Neural cell (in vitro differentiated cells): Measurements from ENCODE around the gene ECM2. TPM values are rescaled to one million over a fixed set of nuclear protein-coding genes. Genes with fewer than 3 reads are reported as not detected.

Experiments
- H2AFZ ChIP-seq: fragments of 200-600, 300-800 bp; sonication (generic), shearing (Covaris generic); 2 replicates; pipeline ENCODE4 v1.6.0; 2014; ENCODE audit warnings: low read depth, mild to moderate bottlenecking, antibody characterized with exemption, low read length, moderate library complexity
- H3F3A ChIP-seq: fragments of 200-600 bp; shearing (Covaris generic); 2 replicates; pipeline ENCODE4 v1.6.1; 2016; ENCODE audit warnings: mild to moderate bottlenecking, moderate library complexity, mixed read lengths, antibody characterized with exemption, low read length; ENCODE audit not compliant: insufficient read depth, poor library complexity, severe bottlenecking
- H3K27ac ChIP-seq: fragments of 200-600, 300-800 bp; sonication (generic), shearing (Covaris generic); 2 replicates; pipeline ENCODE4 v1.5.1; 2014; ENCODE audit warnings: mild to moderate bottlenecking, low read length, moderate library complexity
- H3K27me3 ChIP-seq: fragments of 300-800, 200-600 bp; sonication (generic), shearing (Covaris generic); 2 replicates; pipeline ENCODE4 v1.6.0; 2014; ENCODE audit warnings: mild to moderate bottlenecking, low read depth, low read length, moderate library complexity; ENCODE audit not compliant: insufficient read depth
- H3K36me3 ChIP-seq: fragments of 300-800, 200-600 bp; sonication (generic), shearing (Covaris generic); 2 replicates; pipeline ENCODE4 v1.5.1; 2014; ENCODE audit warnings: mild to moderate bottlenecking, antibody characterized with exemption, low read length, moderate library complexity; ENCODE audit not compliant: insufficient read depth
- H3K4me2 ChIP-seq: fragments of 300-800, 200-600 bp; sonication (generic), shearing (Covaris generic); 2 replicates; pipeline ENCODE4 v1.6.0; 2014; ENCODE audit warnings: mild to moderate bottlenecking, low read length
- H3K4me3 ChIP-seq: fragments of 300-800, 200-600 bp; sonication (generic), shearing (Covaris generic); 2 replicates; pipeline ENCODE4 v1.5.1; 2014; ENCODE audit warnings: mild to moderate bottlenecking, low read length, moderate library complexity
- H3K79me2 ChIP-seq: fragments of 200-600 bp; shearing (Covaris generic); replicated peaks from 2 replicates; pipeline ENCODE4 v1.6.0; 2014; ENCODE audit warnings: mild to moderate bottlenecking, low read length, moderate library complexity; ENCODE audit not compliant: insufficient read depth
- H3K9ac ChIP-seq: fragments of 300-800, 200-600 bp; sonication (generic), shearing (Covaris generic); 2 replicates; pipeline ENCODE4 v1.6.1; 2016; ENCODE audit warnings: mild to moderate bottlenecking, low read length, mixed read lengths
- H3K9me2 ChIP-seq: fragments of 200-600 bp; shearing (Covaris generic); 2 replicates; pipeline ENCODE4 v1.6.1; 2016; ENCODE audit warnings: mild to moderate bottlenecking, low read length, mixed read lengths; ENCODE audit not compliant: insufficient read depth
- H3K9me3 ChIP-seq: fragments of 200-600, 300-800 bp; sonication (generic), shearing (Covaris generic); 2 replicates; pipeline ENCODE4 v1.6.1; 2016; ENCODE audit warnings: mild to moderate bottlenecking, mixed run types, low read length, moderate library complexity, mixed read lengths
- H4K20me1 ChIP-seq: fragments of 200-600 bp; shearing (Covaris generic); 2 replicates; pipeline ENCODE4 v1.6.1; 2016; ENCODE audit warnings: mild to moderate bottlenecking, mixed run types; ENCODE audit not compliant: insufficient read depth
- EP300 ChIP-seq: fragments of 450-650 bp; conservative IDR thresholded peaks from 2 replicates; pipeline ENCODE4 v1.6.1; 2014; ENCODE audit warnings: antibody characterized with exemption, mild to moderate bottlenecking, moderate library complexity; ENCODE audit not compliant: poor library complexity, severe bottlenecking
- EZH2 ChIP-seq: fragments of 200-600, 300-800 bp; shearing (Covaris generic), sonication (generic); IDR thresholded peaks from 2 replicates; pipeline ENCODE4 v1.6.1; 2014; ENCODE audit warnings: antibody characterized with exemption, low read length, borderline replicate concordance, mild to moderate bottlenecking; ENCODE audit not compliant: insufficient read depth, poor library complexity, severe bottlenecking
- MXI1 ChIP-seq: fragments of 450-650 bp; conservative IDR thresholded peaks from 2 replicates; pipeline ENCODE4 v1.6.1; 2014; ENCODE audit warnings: antibody characterized with exemption, mild to moderate bottlenecking; ENCODE audit not compliant: poor library complexity, severe bottlenecking
- POLR2AphosphoS5 ChIP-seq: IDR thresholded peaks from 2 replicates; pipeline ENCODE4 v1.6.1; 2012
- RAD21 ChIP-seq: fragments of 450-650 bp; conservative IDR thresholded peaks from 2 replicates; pipeline ENCODE4 v1.6.1; 2014; ENCODE audit warnings: antibody characterized with exemption, mild to moderate bottlenecking, moderate library complexity
- SMC3 ChIP-seq: fragments of 450-650 bp; conservative IDR thresholded peaks from 2 replicates; pipeline ENCODE4 v1.6.1; 2014; ENCODE audit warnings: antibody characterized with exemption, mild to moderate bottlenecking, moderate library complexity; ENCODE audit not compliant: poor library complexity
- TAF1 ChIP-seq: IDR thresholded peaks from 2 replicates; pipeline ENCODE4 v1.6.1; 2012; ENCODE audit warnings: low read depth
- polyA plus RNA-seq: library from polyadenylated mRNA; depleted of rRNA; stranded (reverse); fragments of >200 nt; gene quantifications from 2 replicates; pipeline ENCODE4 v1.2.3, GENCODE V29; 2014
- TF ChIP-seq, protein P1 (sequence below): IDR thresholded peaks from 2 replicates; pipeline ENCODE4 v1.6.1; 2012; ENCODE audit warnings: borderline replicate concordance
- TF ChIP-seq, protein P2 (sequence below): fragments of 450-650 bp; IDR thresholded peaks from 2 replicates; pipeline ENCODE4 v1.5.1; 2014; ENCODE audit warnings: antibody characterized with exemption, mild to moderate bottlenecking, moderate library complexity; ENCODE audit not compliant: poor library complexity, severe bottlenecking

Gene ECM2
- polyA plus RNA-seq, 1 donor from 2014 or later, result not detected

- no peaks in the 10 kb centered on the region for H3F3A ChIP-seq
- no peaks in the 10 kb centered on the region for H4K20me1 ChIP-seq
- H3K9ac ChIP-seq, result no peak overlapping the region
- no peaks in the 10 kb centered on the region for H3K9me3 ChIP-seq
- H3K79me2 ChIP-seq, result no peaks in the 10 kb centered on the region
- no peak overlapping the region for H3K27ac ChIP-seq
- H3K9me2 ChIP-seq, result no peaks in the 10 kb centered on the region
- H3K36me3 ChIP-seq, result no peaks in the 10 kb centered on the region
- no peak overlapping the region for H2AFZ ChIP-seq
- no peak overlapping the region for H3K4me2 ChIP-seq
- no peak overlapping the region for H3K4me3 ChIP-seq
- no peaks in the 10 kb centered on the region for H3K27me3 ChIP-seq
- TF ChIP-seq EZH2 (no peak), TAF1 (no peak), MXI1 (no peak), POLR2AphosphoS5 (no peak), SMC3 (no peak), EP300 (no peak), RAD21 (no peak)
- TF ChIP-seq, protein P1, sequence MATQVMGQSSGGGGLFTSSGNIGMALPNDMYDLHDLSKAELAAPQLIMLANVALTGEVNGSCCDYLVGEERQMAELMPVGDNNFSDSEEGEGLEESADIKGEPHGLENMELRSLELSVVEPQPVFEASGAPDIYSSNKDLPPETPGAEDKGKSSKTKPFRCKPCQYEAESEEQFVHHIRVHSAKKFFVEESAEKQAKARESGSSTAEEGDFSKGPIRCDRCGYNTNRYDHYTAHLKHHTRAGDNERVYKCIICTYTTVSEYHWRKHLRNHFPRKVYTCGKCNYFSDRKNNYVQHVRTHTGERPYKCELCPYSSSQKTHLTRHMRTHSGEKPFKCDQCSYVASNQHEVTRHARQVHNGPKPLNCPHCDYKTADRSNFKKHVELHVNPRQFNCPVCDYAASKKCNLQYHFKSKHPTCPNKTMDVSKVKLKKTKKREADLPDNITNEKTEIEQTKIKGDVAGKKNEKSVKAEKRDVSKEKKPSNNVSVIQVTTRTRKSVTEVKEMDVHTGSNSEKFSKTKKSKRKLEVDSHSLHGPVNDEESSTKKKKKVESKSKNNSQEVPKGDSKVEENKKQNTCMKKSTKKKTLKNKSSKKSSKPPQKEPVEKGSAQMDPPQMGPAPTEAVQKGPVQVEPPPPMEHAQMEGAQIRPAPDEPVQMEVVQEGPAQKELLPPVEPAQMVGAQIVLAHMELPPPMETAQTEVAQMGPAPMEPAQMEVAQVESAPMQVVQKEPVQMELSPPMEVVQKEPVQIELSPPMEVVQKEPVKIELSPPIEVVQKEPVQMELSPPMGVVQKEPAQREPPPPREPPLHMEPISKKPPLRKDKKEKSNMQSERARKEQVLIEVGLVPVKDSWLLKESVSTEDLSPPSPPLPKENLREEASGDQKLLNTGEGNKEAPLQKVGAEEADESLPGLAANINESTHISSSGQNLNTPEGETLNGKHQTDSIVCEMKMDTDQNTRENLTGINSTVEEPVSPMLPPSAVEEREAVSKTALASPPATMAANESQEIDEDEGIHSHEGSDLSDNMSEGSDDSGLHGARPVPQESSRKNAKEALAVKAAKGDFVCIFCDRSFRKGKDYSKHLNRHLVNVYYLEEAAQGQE, result no peak
- TF ChIP-seq, protein P2, sequence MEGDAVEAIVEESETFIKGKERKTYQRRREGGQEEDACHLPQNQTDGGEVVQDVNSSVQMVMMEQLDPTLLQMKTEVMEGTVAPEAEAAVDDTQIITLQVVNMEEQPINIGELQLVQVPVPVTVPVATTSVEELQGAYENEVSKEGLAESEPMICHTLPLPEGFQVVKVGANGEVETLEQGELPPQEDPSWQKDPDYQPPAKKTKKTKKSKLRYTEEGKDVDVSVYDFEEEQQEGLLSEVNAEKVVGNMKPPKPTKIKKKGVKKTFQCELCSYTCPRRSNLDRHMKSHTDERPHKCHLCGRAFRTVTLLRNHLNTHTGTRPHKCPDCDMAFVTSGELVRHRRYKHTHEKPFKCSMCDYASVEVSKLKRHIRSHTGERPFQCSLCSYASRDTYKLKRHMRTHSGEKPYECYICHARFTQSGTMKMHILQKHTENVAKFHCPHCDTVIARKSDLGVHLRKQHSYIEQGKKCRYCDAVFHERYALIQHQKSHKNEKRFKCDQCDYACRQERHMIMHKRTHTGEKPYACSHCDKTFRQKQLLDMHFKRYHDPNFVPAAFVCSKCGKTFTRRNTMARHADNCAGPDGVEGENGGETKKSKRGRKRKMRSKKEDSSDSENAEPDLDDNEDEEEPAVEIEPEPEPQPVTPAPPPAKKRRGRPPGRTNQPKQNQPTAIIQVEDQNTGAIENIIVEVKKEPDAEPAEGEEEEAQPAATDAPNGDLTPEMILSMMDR, result no peak
These were observed 36.1 kb downstream of the ECM2 start for GRCh38 chr9:92499701-92500100.

DNA sequence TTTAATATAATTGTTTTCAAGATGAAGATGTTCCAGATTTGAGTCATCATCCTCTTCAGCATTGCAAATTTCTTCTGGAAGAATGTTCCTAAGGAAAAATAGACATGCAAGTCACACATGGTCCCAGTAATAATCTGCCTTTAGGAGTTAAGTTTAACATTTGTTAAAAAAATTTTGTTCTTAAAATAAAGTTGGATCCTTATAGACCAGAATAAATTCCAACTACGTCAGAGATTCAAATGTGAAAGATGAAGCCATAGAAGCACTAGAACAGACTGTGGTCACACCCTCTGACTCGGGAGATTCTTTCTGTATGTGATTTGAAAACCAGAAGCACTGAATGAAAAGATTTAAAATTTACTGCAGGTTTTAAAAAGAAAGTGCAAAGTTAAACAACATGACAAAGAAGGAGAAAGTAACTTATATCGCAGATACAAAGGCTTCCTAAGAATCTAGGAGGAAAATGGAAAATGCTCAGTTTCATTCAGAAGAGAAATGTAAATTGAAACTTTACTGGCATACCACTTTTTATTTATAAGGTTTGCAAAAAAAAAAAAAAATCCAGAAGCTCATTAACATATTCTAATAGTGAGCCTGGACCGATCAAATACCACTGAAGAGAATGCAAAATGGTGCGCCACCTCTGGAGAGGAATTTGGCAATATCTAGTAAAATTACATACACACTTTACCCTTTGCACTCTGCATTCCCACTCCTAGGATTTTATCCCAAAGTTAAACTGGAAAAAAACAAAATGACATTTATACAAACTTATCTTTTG, 39.2 kb downstream of the ECM2 start:
- no peaks in the 10 kb centered on the region for H3F3A ChIP-seq
- no peak overlapping the region for H3K4me2 ChIP-seq
- no peaks in the 10 kb centered on the region for H3K79me2 ChIP-seq
- no peak overlapping the region for H3K9ac ChIP-seq
- no peaks in the 10 kb centered on the region for H3K36me3 ChIP-seq
- no peaks in the 10 kb centered on the region for H3K9me3 ChIP-seq
- TF ChIP-seq SMC3, result no peak
- no peaks in the 10 kb centered on the region for H4K20me1 ChIP-seq
- no peak overlapping the region for H3K4me3 ChIP-seq
- H3K9me2 ChIP-seq, result no peaks in the 10 kb centered on the region
- no peak overlapping the region for H3K27ac ChIP-seq
- no peak overlapping the region for H2AFZ ChIP-seq
- no peaks in the 10 kb centered on the region for H3K27me3 ChIP-seq
